ENCODE data around the gene ENKD1. TPM values are rescaled to one million over a fixed set of nuclear protein-coding genes. Genes with fewer than 3 reads are reported as not detected.

ENKD1 gene
- total and polyA plus RNA-seq, 2 of the 13 experiments (the other 11 are each of a cell fraction or from before 2014, with no cell fraction given) = 10.8 to 20.8 TPM

GRCh38 chr16:67632415-67633172 is 34.0 kb downstream of the ENKD1 start:
- Histone ChIP-seq H3K27ac (ENCODE audit: extremely low read length, insufficient read depth, low read length) (peak overlapping the region; percentile 43), H3K27me3 (ENCODE audit: control insufficient read depth in 1 of 2, insufficient read depth in 2 of 2, low read length in 2 of 2) (no peaks in the 10 kb centered on the region), H3K4me2 (ENCODE audit: low read depth, low read length) (no peak overlapping the region), H3K9ac (ENCODE audit: insufficient read depth, low read depth, low read length) (no peak overlapping the region), H2AFZ (ENCODE audit: low read length) (no peak overlapping the region), H4K20me1 (ENCODE audit: insufficient read depth, low read length) (no peaks in the 10 kb centered on the region; the same call in 1 of the 2 replicates), H3K79me2 (ENCODE audit: insufficient read depth, low read length) (no peaks in the 10 kb centered on the region), H3K36me3 (replicated peaks in 1 of 2; ENCODE audit: control insufficient read depth in 1 of 2, insufficient read depth in 2 of 2, low read length in 2 of 2) (peaks cover 33 to 80% of the 10 kb centered on the region in 2 experiments), H3K4me1 (ENCODE audit: insufficient read depth, low read length) (peaks cover 22% of the 10 kb centered on the region), H3K9me3 (ENCODE audit: low read length) (no peaks in the 10 kb centered on the region), H3K4me3 (replicated peaks in 1 of 3; ENCODE audit: insufficient read depth in 1 of 3, low read depth in 2 of 3, low read length in 3 of 3) (no peak overlapping the region)
- 50% methylated on average over 7 of the region's 7 CpGs for WGBS (ENCODE audit: low lambda C conversion rate)
- BruUV-seq (replicated peaks) = TSS peak; percentile 15
- CTCF ChIA-PET (ENCODE audit: low intra/inter-chr PET ratio, low total read pairs) = no interaction called here
- ATAC-seq = peak; percentile 85
- in situ Hi-C loops (cut with HindIII; ENCODE audit: extremely low pct_ligation_motif_present, low pct_unique_long_range_greater_than_20kb) = no loop called here
- DNase-seq (ENCODE audit: low spot score) = peak; percentile 89
- intact Hi-C loops (cut with micrococcal nuclease; ENCODE audit: unreplicated experiment) = no loop called here
- POLR2A ChIA-PET = interaction anchor here (1.7 kb wide), 1 partner anchor 28 kb away, joined by 3 read pairs; the partner anchor contains the start of gene ACD
- FAIRE-seq = peak; percentile 90
- TF ChIP-seq HNF4A (CRISPR knock-in tag; IDR thresholded peaks at IDR 0.05) (peak; percentile 34), PATZ1 (CRISPR knock-in tag; IDR thresholded peaks at IDR 0.05) (peak; percentile 67), SMC3 (IDR thresholded peaks at IDR 0.05; ENCODE audit: low read length) (0 out of 2 replicates have a peak, but pooled peaks have one; percentile 10), ZNF777 (CRISPR knock-in tag; IDR thresholded peaks at IDR 0.05) (no peak), PHF8 (CRISPR knock-in tag; IDR thresholded peaks at IDR 0.05) (0 out of 2 replicates have a peak, but pooled peaks have one; percentile 30), PAXIP1 (CRISPR knock-in tag; conservative IDR thresholded peaks at IDR 0.05) (peak; percentile 50), ZNF44 (CRISPR knock-in tag; IDR thresholded peaks at IDR 0.05) (no peak), ASH2L (IDR thresholded peaks at IDR 0.05; ENCODE audit: insufficient read length, low read depth, low read length) (peak; percentile 44), ZMYM4 (CRISPR knock-in tag; IDR thresholded peaks at IDR 0.05) (peak; percentile 59), ARHGAP35 (CRISPR knock-in tag; IDR thresholded peaks at IDR 0.05; ENCODE audit: borderline replicate concordance) (no peak), ZNF292 (CRISPR knock-in tag; IDR thresholded peaks at IDR 0.05; ENCODE audit: borderline replicate concordance, low read depth) (peak; percentile 56; the same call in 1 of the 2 replicates), CEBPG (CRISPR knock-in tag; IDR thresholded peaks at IDR 0.05) (peak; percentile 60), ZNF331 (CRISPR knock-in tag; IDR thresholded peaks at IDR 0.05) (peak; percentile 77), NFIC (IDR thresholded peaks at IDR 0.05; ENCODE audit: low read length) (peak; percentile 72; the same call in 1 of the 2 replicates), ARID5B (CRISPR knock-in tag; IDR thresholded peaks at IDR 0.05) (0 out of 2 replicates have a peak, but pooled peaks have one; percentile 35)

All from HepG2 (cell line).